IMR-90 (cell line): ENCODE measurements around the gene VPS54. TPM values are rescaled to one million over a fixed set of nuclear protein-coding genes. Genes with fewer than 3 reads are reported as not detected.

Experiments used
- ATAC-seq: fragments of 200-7000 bp; cut with Tn5 transposase; 2 replicates; pipeline ENCODE4 v1.9.1; 2020; ENCODE audit warnings: low read depth, mild to moderate bottlenecking, moderate library complexity
- BruUV-seq: library from RNA; stranded (reverse); fragments of 400-500 nt; replicated peaks from 2 replicates; lab custom pipeline; 2021; lab: Mats Ljungman, UMichigan
- CTCF ChIA-PET: fragments of 300-600 bp; formaldehyde crosslinking; extraction: SDS; loops from one replicate; lab custom pipeline; 2021; ENCODE audit warnings: antibody characterized with exemption; lab: Yijun Ruan, JAX
- POLR2A ChIA-PET: fragments of 300-600 bp; sonication (Branson Sonifier 250); formaldehyde crosslinking; loops from one replicate; lab custom pipeline; 2022; ENCODE audit warnings: antibody characterized with exemption; ENCODE audit not compliant: unreplicated experiment; lab: Charles Lee
- DNase-seq: peaks from one replicate; pipeline ENCODE4 v3.0.0; 2013
- H2AFZ ChIP-seq: replicated peaks from 2 replicates; pipeline ENCODE3; 2013; ENCODE audit warnings: low read length, mild to moderate bottlenecking; ENCODE audit not compliant: poor library complexity
- H2AK5ac ChIP-seq: 2 replicates; pipeline ENCODE4 v1.6.1; 2013; ENCODE audit warnings: low read depth, low read length, inconsistent platforms
- H2AK9ac ChIP-seq: replicated peaks from 2 replicates; pipeline ENCODE3; 2013; ENCODE audit warnings: mild to moderate bottlenecking, low read depth, low read length, moderate library complexity; ENCODE audit not compliant: poor library complexity
- H2BK120ac ChIP-seq: 2 replicates; pipeline ENCODE4 v1.6.1; 2013; ENCODE audit warnings: low read depth, low read length, inconsistent platforms
- H2BK15ac ChIP-seq: 3 replicates; pipeline ENCODE4 v1.6.1; 2013; ENCODE audit warnings: low read depth, low read length, inconsistent platforms
- H2BK20ac ChIP-seq: 2 replicates; pipeline ENCODE4 v1.6.1; 2013; ENCODE audit warnings: low read depth, mild to moderate bottlenecking, inconsistent platforms, low read length, moderate library complexity
- H2BK5ac ChIP-seq: 2 replicates; pipeline ENCODE4 v1.6.1; 2013; ENCODE audit warnings: mild to moderate bottlenecking, low read depth, low read length, inconsistent platforms; ENCODE audit not compliant: poor library complexity, severe bottlenecking
- H3K14ac ChIP-seq: replicated peaks from 2 replicates; pipeline ENCODE4 v1.6.1; 2013; ENCODE audit warnings: low read depth, low read length, inconsistent platforms
- H3K18ac ChIP-seq: 2 replicates; pipeline ENCODE4 v1.6.1; 2013; ENCODE audit warnings: low read depth, low read length, control low read depth
- H3K23ac ChIP-seq: 2 replicates; pipeline ENCODE4 v1.6.1; 2013; ENCODE audit warnings: low read depth, low read length, inconsistent platforms
- H3K27ac ChIP-seq: 2 replicates; pipeline ENCODE4 v1.5.1; 2013; ENCODE audit warnings: mild to moderate bottlenecking, control low read depth, low read length; ENCODE audit not compliant: insufficient read depth
- H3K27me3 ChIP-seq: 2 replicates; pipeline ENCODE4 v1.6.1; 2013; ENCODE audit warnings: low read length; ENCODE audit not compliant: control insufficient read depth, insufficient read depth
- H3K36me3 ChIP-seq: 2 replicates; pipeline ENCODE4 v1.6.1; 2013; ENCODE audit warnings: low read length, mixed read lengths; ENCODE audit not compliant: control insufficient read depth, insufficient read depth
- H3K4ac ChIP-seq: 2 replicates; pipeline ENCODE4 v1.6.1; 2013; ENCODE audit warnings: low read depth, low read length, inconsistent platforms
- H3K4me1 ChIP-seq: 2 replicates; pipeline ENCODE4 v1.6.1; 2013; ENCODE audit warnings: low read length, mixed read lengths; ENCODE audit not compliant: control insufficient read depth, insufficient read depth
- H3K4me2 ChIP-seq: 2 replicates; pipeline ENCODE4 v1.6.1; 2013; ENCODE audit warnings: low read depth, mild to moderate bottlenecking, control low read depth, low read length, moderate library complexity
- H3K4me3 ChIP-seq: 2 replicates; pipeline ENCODE4 v1.5.1; 2013; ENCODE audit warnings: low read depth, mild to moderate bottlenecking, control low read depth, low read length, moderate library complexity; ENCODE audit not compliant: insufficient read depth
- H3K56ac ChIP-seq: 2 replicates; pipeline ENCODE4 v1.6.1; 2013; ENCODE audit warnings: low read length, inconsistent platforms; ENCODE audit not compliant: insufficient read depth; ENCODE audit errors: extremely low read depth
- H3K79me1 ChIP-seq, 2 experiments: 2 replicates each; pipeline ENCODE4 v1.6.1; 2013; ENCODE audit warnings: low read length in 2 of 2, inconsistent platforms in 1 of 2, low read depth in 1 of 2
- H3K9ac ChIP-seq: 2 replicates; pipeline ENCODE4 v1.6.1; 2013; ENCODE audit warnings: low read depth, low read length, control low read depth
- H3K9me1 ChIP-seq: 2 replicates; pipeline ENCODE4 v1.6.1; 2013; ENCODE audit warnings: low read length, inconsistent platforms; ENCODE audit not compliant: insufficient read depth
- H3K9me3 ChIP-seq: 2 replicates; pipeline ENCODE4 v1.6.1; 2013; ENCODE audit warnings: low read length; ENCODE audit not compliant: control insufficient read depth, insufficient read depth
- H4K20me1 ChIP-seq: 2 replicates; pipeline ENCODE4 v1.6.1; 2013; ENCODE audit warnings: low read length, inconsistent platforms; ENCODE audit not compliant: insufficient read depth
- H4K5ac ChIP-seq: 2 replicates; pipeline ENCODE4 v1.6.1; 2013; ENCODE audit warnings: mild to moderate bottlenecking, low read depth, low read length, control low read depth
- H4K8ac ChIP-seq, 2 experiments: 2 replicates each; pipeline ENCODE4 v1.6.1; 2013; ENCODE audit warnings: low read depth in 2 of 2, low read length in 2 of 2, control low read depth in 1 of 2, inconsistent platforms in 1 of 2
- H4K91ac ChIP-seq: 2 replicates; pipeline ENCODE4 v1.6.1; 2013; ENCODE audit warnings: low read depth, low read length, inconsistent platforms; ENCODE audit not compliant: insufficient read depth
- CEBPB ChIP-seq: IDR thresholded peaks from 2 replicates; pipeline ENCODE4 v1.6.1; 2012; ENCODE audit warnings: low read depth, low read length, improper control_type of control experiment
- FOS ChIP-seq: fragments of 150-350 bp; IDR thresholded peaks from 2 replicates; pipeline ENCODE4 v1.6.1; 2016; ENCODE audit warnings: low read depth, low read length
- MAFK ChIP-seq: IDR thresholded peaks from 2 replicates; pipeline ENCODE4 v1.6.1; 2012; ENCODE audit warnings: low read depth, low read length, improper control_type of control experiment
- MAZ ChIP-seq: IDR thresholded peaks from 2 replicates; pipeline ENCODE4 v1.6.1; 2012; ENCODE audit warnings: low read depth, mild to moderate bottlenecking, low read length, improper control_type of control experiment, moderate library complexity, borderline replicate concordance
- POLR2A ChIP-seq: IDR thresholded peaks from 2 replicates; pipeline ENCODE4 v1.6.1; 2012; ENCODE audit warnings: mild to moderate bottlenecking, low read depth, low read length
- RFX5 ChIP-seq: IDR thresholded peaks from 2 replicates; pipeline ENCODE4 v1.8.0; 2012; ENCODE audit warnings: low read depth, mild to moderate bottlenecking, low read length, moderate library complexity
- WGBS, 2 experiments: methylation state at CpG; one replicate each; pipeline versions ENCODE4 v1.1.5 to v1.1.7; 2013; ENCODE audit warnings: missing lambda C conversion rate in 2 of 2; ENCODE audit not compliant: insufficient read length in 1 of 2; ENCODE audit errors: extremely low coverage in 2 of 2; 5-methylcytosine and 5-hydroxymethylcytosine counted together
- dilution Hi-C: fragments of 300-500 bp; cut with HindIII; formaldehyde crosslinking; loops from one replicate; pipeline ENCODE4 v1.14.3; 2018; ENCODE audit warnings: low sequenced_read_pairs; ENCODE audit not compliant: unreplicated experiment
- in situ Hi-C: fragments of 300-500 bp; cut with MboI; formaldehyde crosslinking; loops from 3 replicates; pipeline ENCODE4 v1.14.3; 2019; ENCODE audit warnings: low sequenced_read_pairs, inconsistent platforms, mixed read lengths
- intact Hi-C: fragments of 100-400 bp; cut with micrococcal nuclease; formaldehyde crosslinking; loops from 2 replicates; pipeline ENCODE4 v1.10.0; 2022
- polyA plus RNA-seq, 3 experiments: library from polyadenylated mRNA; depleted of rRNA; stranded (reverse); fragments of >200 nt; gene quantifications; 2 replicates each; pipeline ENCODE4 v1.2.3, GENCODE V29; 2012; ENCODE audit warnings: low replicate concordance in 1 of 3
- total RNA-seq: library from RNA; depleted of rRNA; stranded (reverse); fragments of >200 nt; gene quantifications from 2 replicates; pipeline ENCODE4 v1.2.3, GENCODE V29; 2012
- TF ChIP-seq, protein P1 (sequence below): conservative IDR thresholded peaks from 2 replicates; pipeline ENCODE4 v1.5.1; 2012; ENCODE audit warnings: mild to moderate bottlenecking, low read depth, low read length, improper control_type of control experiment

VPS54 gene
- total and polyA plus RNA-seq, 2 of the 4 experiments (the other 2 are of a cell fraction): 7.1 to 18.1 TPM

DNA sequence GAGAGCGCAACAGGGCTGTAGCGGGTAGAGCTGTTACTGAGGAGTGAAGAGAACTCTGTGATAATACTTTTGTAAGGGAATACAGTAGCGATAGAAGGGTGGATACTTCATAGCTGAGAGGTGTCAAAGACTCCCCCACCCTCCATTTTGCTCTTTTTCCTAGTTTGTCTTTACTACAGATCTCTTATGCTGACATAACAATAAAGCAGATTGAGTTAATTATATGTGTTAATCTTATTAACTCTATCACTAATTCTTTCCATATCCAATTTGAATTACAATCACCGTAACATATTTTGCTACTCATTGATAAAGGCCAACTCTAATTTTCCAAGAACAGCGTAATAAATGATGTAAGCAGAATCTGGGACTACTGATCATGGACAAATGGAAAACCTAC, 120.4 kb downstream of the VPS54 start:
- dilution Hi-C loops: no loop called here
- TF ChIP-seq MAZ: no peak
- TF ChIP-seq POLR2A: no peak
- no peak for TF ChIP-seq CEBPB
- no peak for TF ChIP-seq FOS
- peak; percentile 31; the same call in 1 of the 2 replicates for TF ChIP-seq MAFK
- TF ChIP-seq, protein P1, sequence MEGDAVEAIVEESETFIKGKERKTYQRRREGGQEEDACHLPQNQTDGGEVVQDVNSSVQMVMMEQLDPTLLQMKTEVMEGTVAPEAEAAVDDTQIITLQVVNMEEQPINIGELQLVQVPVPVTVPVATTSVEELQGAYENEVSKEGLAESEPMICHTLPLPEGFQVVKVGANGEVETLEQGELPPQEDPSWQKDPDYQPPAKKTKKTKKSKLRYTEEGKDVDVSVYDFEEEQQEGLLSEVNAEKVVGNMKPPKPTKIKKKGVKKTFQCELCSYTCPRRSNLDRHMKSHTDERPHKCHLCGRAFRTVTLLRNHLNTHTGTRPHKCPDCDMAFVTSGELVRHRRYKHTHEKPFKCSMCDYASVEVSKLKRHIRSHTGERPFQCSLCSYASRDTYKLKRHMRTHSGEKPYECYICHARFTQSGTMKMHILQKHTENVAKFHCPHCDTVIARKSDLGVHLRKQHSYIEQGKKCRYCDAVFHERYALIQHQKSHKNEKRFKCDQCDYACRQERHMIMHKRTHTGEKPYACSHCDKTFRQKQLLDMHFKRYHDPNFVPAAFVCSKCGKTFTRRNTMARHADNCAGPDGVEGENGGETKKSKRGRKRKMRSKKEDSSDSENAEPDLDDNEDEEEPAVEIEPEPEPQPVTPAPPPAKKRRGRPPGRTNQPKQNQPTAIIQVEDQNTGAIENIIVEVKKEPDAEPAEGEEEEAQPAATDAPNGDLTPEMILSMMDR: no peak
- no peak for TF ChIP-seq RFX5
- H3K9me3 ChIP-seq: peaks cover 6% of the 10 kb centered on the region
- no peak for ATAC-seq
- ChIA-PET CTCF (interaction anchor here (0.6 kb wide), 1 partner anchor 22 kb away, joined by 3 read pairs; no protein-coding TSS in a partner anchor), POLR2A (no interaction called here)
- H3K56ac ChIP-seq: no peak overlapping the region
- H2BK5ac ChIP-seq: peak overlapping the region; percentile 39
- H3K23ac ChIP-seq: no peak overlapping the region
- H3K4me2 ChIP-seq: no peak overlapping the region
- H4K8ac ChIP-seq: no peak overlapping the region
- no TSS peak for BruUV-seq
- no peak overlapping the region for H3K4ac ChIP-seq
- no peak overlapping the region for H2BK15ac ChIP-seq
- no peak overlapping the region for H3K18ac ChIP-seq
- H3K27me3 ChIP-seq: no peaks in the 10 kb centered on the region
- no peak overlapping the region for H4K5ac ChIP-seq
- in situ Hi-C loops: no loop called here
- H3K9me1 ChIP-seq: no peaks in the 10 kb centered on the region
- no peak for DNase-seq
- H4K91ac ChIP-seq: no peak overlapping the region
- H2AFZ ChIP-seq: no peak overlapping the region
- no peaks in the 10 kb centered on the region for H4K20me1 ChIP-seq
- peaks cover 10 to 11% of the 10 kb centered on the region in 2 experiments; a peak in 3 of 4 replicates for H3K79me1 ChIP-seq
- intact Hi-C loops: no loop called here
- H2AK5ac ChIP-seq: no peak overlapping the region
- no peak overlapping the region for H3K9ac ChIP-seq
- WGBS, 2 experiments: no CpG with 5 or more reads among the region's 5 CpGs
- H2BK20ac ChIP-seq: no peak overlapping the region
- H2BK120ac ChIP-seq: no peak overlapping the region
- no peak overlapping the region for H3K14ac ChIP-seq
- no peaks in the 10 kb centered on the region; the same call in 1 of the 2 replicates for H3K4me1 ChIP-seq
- H3K27ac ChIP-seq: no peak overlapping the region
- H2AK9ac ChIP-seq: no peak overlapping the region
- H3K4me3 ChIP-seq: no peak overlapping the region
- H3K36me3 ChIP-seq: peaks cover 14% of the 10 kb centered on the region; the same call in 1 of the 2 replicates
